Adrenal gland (tissue), 5 donors: ENCODE results near the gene MYO7A.

Source experiments
- CTCF ChIP-seq, 6 experiments: fragments of 450-650 bp in 4 of 6; fragments of 200-600 bp in 2 of 6; sonication (generic) in 1 of 6; IDR thresholded peaks; 1 replicate in 5 of 6; 2 replicates in 1 of 6; pipeline versions ENCODE4 v1.5.1 to v1.8.0; 2016 to 2021; ENCODE audit warnings: antibody characterized with exemption in 6 of 6, mild to moderate bottlenecking in 2 of 6, moderate library complexity in 1 of 6
- POLR2A ChIP-seq, 2 donors: fragments of 450-650 bp; IDR thresholded peaks; one replicate each; pipeline ENCODE4 v1.6.1; 2017; ENCODE audit warnings: antibody characterized with exemption in 2 of 2, mild to moderate bottlenecking in 2 of 2, moderate library complexity in 1 of 2
- donor health status: DM: no; HTN: no; CAD: no.

DNA sequence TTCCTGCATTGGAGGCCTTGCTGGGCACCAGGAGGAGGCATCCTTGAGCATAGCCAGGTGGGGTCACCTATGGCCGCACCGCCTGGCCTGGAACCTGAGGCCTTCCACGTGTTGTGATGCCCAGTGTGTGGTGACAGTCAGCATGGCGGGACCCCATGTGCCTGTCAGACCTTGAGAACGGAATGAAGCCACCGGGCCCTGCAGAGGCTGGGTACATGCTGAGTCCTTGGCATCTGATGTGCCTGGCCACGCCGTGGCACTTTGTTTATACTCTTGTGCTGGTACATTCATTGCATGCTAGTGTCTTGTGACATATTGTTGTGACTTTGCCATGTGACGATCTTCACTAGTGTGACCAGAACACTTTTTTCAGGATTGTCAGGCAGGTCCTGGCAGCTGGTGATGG is 8.5 kb upstream of the MYO7A start:
- TF ChIP-seq CTCF (IDR thresholded peaks at IDR 0.05) (no peak), POLR2A (IDR thresholded peaks at IDR 0.05) (no peak)
